ENCODE results near the gene SYMPK. TPM values are rescaled to one million over a fixed set of nuclear protein-coding genes. Genes with fewer than 3 reads are reported as not detected.

SYMPK gene
- polyA plus RNA-seq, 1 of the 3 experiments (the other 2 are of a cell fraction) = 92.7 TPM

GRCh38 chr19:45812297-45812696 is 50.6 kb downstream of the SYMPK start:
- 87% methylated on average over 6 of the region's 6 CpGs for WGBS (ENCODE audit: low lambda C conversion rate)
- POLR2A ChIA-PET = interaction anchor here (1.4 kb wide), 1 partner anchor 51 kb away, joined by 4 read pairs; the partner anchor contains the start of gene SYMPK
- CTCF ChIA-PET = interaction anchor here (1.1 to 10.4 kb wide), 5 partner anchors 12 to 119 kb away, joined by 3 to 137 read pairs (median 37); partner anchors contain the start of gene IRF2BP1

More at GRCh38 chr19:45812297-45812696, 50.6 kb downstream of the SYMPK start:
- no peak overlapping the region for H3K4me2 ChIP-seq
- peaks cover under 1 to 10% of the 10 kb centered on the region in 2 experiments; a peak in 3 of 4 replicates for H3K4me1 ChIP-seq (ENCODE audit: control insufficient read depth in 1 of 2, insufficient read depth in 2 of 2, low read depth in 1 of 2, low read length in 1 of 2)
- no peak overlapping the region for H3K27ac ChIP-seq (ENCODE audit: low read depth in 2 of 2, low read length in 1 of 2)
- no peaks in the 10 kb centered on the region for H4K20me1 ChIP-seq (ENCODE audit: insufficient read depth)
- H3K27me3 ChIP-seq (ENCODE audit: insufficient read depth) = no peaks in the 10 kb centered on the region
- no peaks in the 10 kb centered on the region for H3K79me2 ChIP-seq (ENCODE audit: insufficient read depth)
- H2AFZ ChIP-seq (ENCODE audit: low read depth) = no peak overlapping the region
- no peaks in the 10 kb centered on the region for H3K9me3 ChIP-seq
- peaks cover 4% of the 10 kb centered on the region for H3F3A ChIP-seq (replicated peaks; ENCODE audit: insufficient read depth)
- H3K36me3 ChIP-seq (replicated peaks in 1 of 2; ENCODE audit: control insufficient read depth in 1 of 2, insufficient read depth in 2 of 2, low read length in 1 of 2) = peaks cover 2 to 6% of the 10 kb centered on the region in 2 experiments
- H3K9ac ChIP-seq = no peak overlapping the region
- TF ChIP-seq USF1 (IDR thresholded peaks at IDR 0.05; ENCODE audit: borderline replicate concordance, low read depth) = no peak
- no peak for TF ChIP-seq ZBTB33 (IDR thresholded peaks at IDR 0.05; ENCODE audit: borderline replicate concordance, low read depth)
- no peak for TF ChIP-seq POLR2AphosphoS5 (IDR thresholded peaks at IDR 0.05; ENCODE audit: low read depth, low read length)
- no peak for TF ChIP-seq MEF2A (IDR thresholded peaks at IDR 0.05; ENCODE audit: borderline replicate concordance, low read depth)
- no peak for TF ChIP-seq PBX3 (IDR thresholded peaks at IDR 0.05)
- TF ChIP-seq IRF3 (IDR thresholded peaks at IDR 0.05; ENCODE audit: low read depth, low read length) = no peak
- no peak for TF ChIP-seq GABPA (IDR thresholded peaks at IDR 0.05; ENCODE audit: low read depth)
- no peak for TF ChIP-seq MXI1 (IDR thresholded peaks at IDR 0.05; ENCODE audit: low read depth, low read length)
- TF ChIP-seq YY1 (IDR thresholded peaks at IDR 0.05; ENCODE audit: low read depth) = no peak
- TF ChIP-seq, protein P1, sequence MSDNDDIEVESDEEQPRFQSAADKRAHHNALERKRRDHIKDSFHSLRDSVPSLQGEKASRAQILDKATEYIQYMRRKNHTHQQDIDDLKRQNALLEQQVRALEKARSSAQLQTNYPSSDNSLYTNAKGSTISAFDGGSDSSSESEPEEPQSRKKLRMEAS (IDR thresholded peaks at IDR 0.05; ENCODE audit: low read depth) = no peak
- no peak for TF ChIP-seq RXRA (IDR thresholded peaks at IDR 0.05; ENCODE audit: borderline replicate concordance, low read depth)
- TF ChIP-seq EZH2phosphoT487 (IDR thresholded peaks at IDR 0.05; ENCODE audit: borderline replicate concordance, low read depth) = no peak
- no peak for TF ChIP-seq REST (IDR thresholded peaks at IDR 0.05; ENCODE audit: low read depth, low read length)
- no peak for TF ChIP-seq TEAD4 (IDR thresholded peaks at IDR 0.05; ENCODE audit: borderline replicate concordance, insufficient read depth)
- TF ChIP-seq TCF12 (IDR thresholded peaks at IDR 0.05) = no peak
- no peak overlapping the region for H3K4me3 ChIP-seq (ENCODE audit: low read depth in 2 of 2, low read length in 1 of 2)
- no peak for DNase-seq
- H3K9me2 ChIP-seq = no peaks in the 10 kb centered on the region

Measured in SK-N-SH (cell line).